ENCODE results near the gene NFKBIE. TPM values are rescaled to one million over a fixed set of nuclear protein-coding genes. Genes with fewer than 3 reads are reported as not detected.

The NFKBIE gene
- polyA plus RNA-seq, 3 donors: 10.3 to 13.4 (median 13.4) TPM

- DNase-seq (ENCODE audit: extremely low read depth in 1 of 11, low read depth in 9 of 11, low spot score in 4 of 11): no peak
Observed at GRCh38 chr6:44222486-44223318, 42.6 kb downstream of the NFKBIE start.

GRCh38 chr6:44221961-44222335, 43.4 kb downstream of the NFKBIE start:
- no peak for DNase-seq (ENCODE audit: extremely low read depth in 1 of 11, low read depth in 9 of 11, low spot score in 4 of 11)

- no peak for DNase-seq (ENCODE audit: extremely low read depth in 1 of 11, low read depth in 9 of 11, low spot score in 4 of 11)
Observed at GRCh38 chr6:44221291-44221960, 43.9 kb downstream of the NFKBIE start.

GRCh38 chr6:44220913-44221290, 44.4 kb downstream of the NFKBIE start:
- DNase-seq (ENCODE audit: extremely low read depth in 1 of 11, low read depth in 9 of 11, low spot score in 4 of 11): no peak

- no peak for DNase-seq (ENCODE audit: extremely low read depth in 1 of 11, low read depth in 9 of 11, low spot score in 4 of 11)
Observed at GRCh38 chr6:44219815-44220784, 45.3 kb downstream of the NFKBIE start.

GRCh38 chr6:44219053-44219814, 46.1 kb downstream of the NFKBIE start:
- peak in 9 of 11 donors; percentile 71 to 91 (median 86) for DNase-seq (ENCODE audit: extremely low read depth in 1 of 11, low read depth in 9 of 11, low spot score in 4 of 11)

- no peak for DNase-seq (ENCODE audit: extremely low read depth in 1 of 11, low read depth in 9 of 11, low spot score in 4 of 11)
Observed at GRCh38 chr6:44217332-44218143, 47.8 kb downstream of the NFKBIE start.

- DNase-seq (ENCODE audit: extremely low read depth in 1 of 11, low read depth in 9 of 11, low spot score in 4 of 11): no peak
Observed at GRCh38 chr6:44216677-44217331, 48.5 kb downstream of the NFKBIE start, which contains the start of gene MYMX. TSS of gene MYMX (plus strand) at chr6:44216926. CDS start at chr6:44217472, 546 bp downstream.

- DNase-seq (ENCODE audit: extremely low read depth in 1 of 11, low read depth in 9 of 11, low spot score in 4 of 11): no peak
Observed at GRCh38 chr6:44214307-44214706, 51.0 kb downstream of the NFKBIE start.

- DNase-seq (ENCODE audit: extremely low read depth in 1 of 11, low read depth in 9 of 11, low spot score in 4 of 11): no peak
Observed at GRCh38 chr6:44211284-44211683, 54.1 kb downstream of the NFKBIE start.

Other genes starting within 250 kb of the NFKBIE start
- 10 to 100 TPM; 40.6 to 54.9 (median 44.4) TPM for gene MRPL14, start 138.1 kb downstream of the NFKBIE start, polyA plus RNA-seq (ENCODE audit: insufficient read length in 3 of 3)
- 10 to 100 TPM; 30.2 to 39.3 (median 34.7) TPM for gene TMEM63B, start 138.0 kb downstream of the NFKBIE start, polyA plus RNA-seq (ENCODE audit: insufficient read length in 3 of 3)
- gene CAPN11, start 106.7 kb downstream of the NFKBIE start, polyA plus RNA-seq (ENCODE audit: insufficient read length in 3 of 3): under 1 TPM in 2 of 3 donors, not detected in 1; 0.14 to 0.20 TPM
- under 1 TPM; 0.23 to 0.59 (median 0.24) TPM for gene MYMX, start 48.6 kb downstream of the NFKBIE start, polyA plus RNA-seq (ENCODE audit: insufficient read length in 3 of 3)
- gene SLC29A1, start 42.0 kb downstream of the NFKBIE start, polyA plus RNA-seq (ENCODE audit: insufficient read length in 3 of 3): 10 to 100 TPM; 29.5 to 36.6 (median 34.3) TPM
- gene HSP90AB1, start 18.4 kb downstream of the NFKBIE start, polyA plus RNA-seq (ENCODE audit: insufficient read length in 3 of 3): 1,000 to 10,000 TPM; 1,185 to 1,258 (median 1,228) TPM
- 10 to 100 TPM; 46.7 to 56.2 (median 48.8) TPM for gene SLC35B2, start 8.0 kb downstream of the NFKBIE start, polyA plus RNA-seq (ENCODE audit: insufficient read length in 3 of 3)
- gene TMEM151B, start 4.9 kb upstream of the NFKBIE start, polyA plus RNA-seq (ENCODE audit: insufficient read length in 3 of 3): 1 to 10 TPM in 1 of 3 donors, under 1 TPM in 2; 0.59 to 1.0 (median 0.98) TPM
- 10 to 100 TPM; 13.1 to 19.7 (median 19.2) TPM for gene AARS2, start 47.8 kb upstream of the NFKBIE start, polyA plus RNA-seq (ENCODE audit: insufficient read length in 3 of 3)
- not detected for gene SPATS1, start 77.1 kb upstream of the NFKBIE start, polyA plus RNA-seq (ENCODE audit: insufficient read length in 3 of 3)
- 10 to 100 TPM; 35.3 to 47.1 (median 39.3) TPM for gene CDC5L, start 122.2 kb upstream of the NFKBIE start, polyA plus RNA-seq (ENCODE audit: insufficient read length in 3 of 3)